ENCODE results near the gene RSPO4. TPM values are rescaled to one million over a fixed set of nuclear protein-coding genes. Genes with fewer than 3 reads are reported as not detected.

The RSPO4 gene
- total RNA-seq, 4 donors from 2014 or later = 0.06 to 2.5 (median 0.52) TPM

DNA sequence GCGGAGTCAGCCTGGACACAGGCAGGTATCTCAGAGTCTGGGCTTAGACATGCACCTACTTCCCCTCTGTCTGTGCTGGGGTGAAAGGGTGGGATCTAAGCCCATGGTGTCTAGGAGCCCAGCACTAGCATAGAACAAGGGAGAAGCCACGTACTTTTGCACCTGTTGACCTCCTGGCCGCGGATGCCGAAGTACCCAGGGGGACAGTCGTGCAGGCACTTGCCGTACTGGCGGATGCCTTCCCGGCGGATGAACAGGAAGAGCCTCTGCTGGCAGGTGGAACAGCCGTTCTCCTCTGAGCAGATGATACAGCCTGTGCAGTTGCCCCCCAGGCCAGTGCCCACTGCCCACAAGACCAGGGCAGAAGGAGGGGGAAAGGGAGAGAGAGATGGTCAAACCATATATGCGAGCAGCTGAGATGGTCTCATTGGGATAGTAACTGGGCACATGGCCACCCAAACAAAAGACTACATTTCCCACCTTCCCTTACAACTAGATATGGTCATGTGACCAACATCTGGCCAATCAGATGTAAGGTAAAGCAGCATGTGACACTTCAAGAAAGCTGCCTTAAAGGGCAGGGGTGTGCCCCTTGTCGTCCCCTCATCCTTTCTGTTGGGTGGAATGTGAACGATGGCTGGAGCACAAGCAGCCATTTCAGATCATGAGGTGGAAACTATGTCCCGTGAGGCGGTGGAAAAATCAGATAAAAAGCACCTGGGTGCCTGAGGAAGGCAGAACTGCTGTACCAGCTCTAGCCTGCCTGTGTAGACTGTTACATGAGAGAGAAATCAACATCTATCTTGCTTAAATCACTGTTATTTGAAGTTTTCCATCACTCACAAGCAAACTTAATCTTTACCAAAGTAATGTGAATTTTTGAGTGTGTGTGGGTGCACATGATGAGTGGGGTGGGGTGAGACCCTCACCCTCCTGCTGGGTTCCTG, 34.0 kb downstream of the RSPO4 start:
- 92% methylated on average over 16 of the region's 16 CpGs for WGBS
- no peak overlapping the region for H3K27ac ChIP-seq (replicated peaks in 1 of 4)
- no peaks in the 10 kb centered on the region for H3K4me1 ChIP-seq
- intact Hi-C loops (cut with DNase I) = no loop called here
- no peak overlapping the region for H3K4me3 ChIP-seq
- H3K27me3 ChIP-seq = peaks cover 0 to 24% (median 0%) of the 10 kb centered on the region in 4 donors
- no peak for TF ChIP-seq EP300 (IDR thresholded peaks at IDR 0.05)
- TF ChIP-seq POLR2A (IDR thresholded peaks at IDR 0.05; ENCODE audit: low read depth) = no peak
- TF ChIP-seq, protein P1, sequence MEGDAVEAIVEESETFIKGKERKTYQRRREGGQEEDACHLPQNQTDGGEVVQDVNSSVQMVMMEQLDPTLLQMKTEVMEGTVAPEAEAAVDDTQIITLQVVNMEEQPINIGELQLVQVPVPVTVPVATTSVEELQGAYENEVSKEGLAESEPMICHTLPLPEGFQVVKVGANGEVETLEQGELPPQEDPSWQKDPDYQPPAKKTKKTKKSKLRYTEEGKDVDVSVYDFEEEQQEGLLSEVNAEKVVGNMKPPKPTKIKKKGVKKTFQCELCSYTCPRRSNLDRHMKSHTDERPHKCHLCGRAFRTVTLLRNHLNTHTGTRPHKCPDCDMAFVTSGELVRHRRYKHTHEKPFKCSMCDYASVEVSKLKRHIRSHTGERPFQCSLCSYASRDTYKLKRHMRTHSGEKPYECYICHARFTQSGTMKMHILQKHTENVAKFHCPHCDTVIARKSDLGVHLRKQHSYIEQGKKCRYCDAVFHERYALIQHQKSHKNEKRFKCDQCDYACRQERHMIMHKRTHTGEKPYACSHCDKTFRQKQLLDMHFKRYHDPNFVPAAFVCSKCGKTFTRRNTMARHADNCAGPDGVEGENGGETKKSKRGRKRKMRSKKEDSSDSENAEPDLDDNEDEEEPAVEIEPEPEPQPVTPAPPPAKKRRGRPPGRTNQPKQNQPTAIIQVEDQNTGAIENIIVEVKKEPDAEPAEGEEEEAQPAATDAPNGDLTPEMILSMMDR (IDR thresholded peaks at IDR 0.05) = no peak
- TF ChIP-seq POLR2AphosphoS5 (IDR thresholded peaks at IDR 0.05) = no peak
- peaks cover 0 to 7% (median 2%) of the 10 kb centered on the region in 4 donors for H3K9me3 ChIP-seq
- no peak for DNase-seq (ENCODE audit: extremely low spot score)
- no peaks in the 10 kb centered on the region for H3K36me3 ChIP-seq

DNA sequence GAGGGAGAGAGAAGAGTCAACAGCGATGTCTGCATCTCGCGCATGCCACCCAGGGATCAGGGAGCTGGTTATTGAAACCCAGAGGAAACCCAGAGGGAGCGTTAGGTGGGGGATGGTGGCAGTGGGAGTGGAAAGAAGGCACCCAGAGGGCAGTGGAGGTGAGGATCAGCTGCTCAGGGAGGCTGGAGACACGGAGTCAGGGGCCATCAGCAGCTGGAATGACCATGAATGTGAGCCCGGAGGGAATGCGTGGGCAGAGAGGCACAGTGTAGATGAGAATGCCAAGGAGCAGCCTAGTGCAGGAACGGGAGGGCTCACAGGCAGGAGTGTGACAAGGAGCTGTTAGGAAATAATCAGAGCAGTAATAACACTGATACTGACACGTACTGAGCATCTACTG, 36.2 kb downstream of the RSPO4 start:
- H3K27ac ChIP-seq (replicated peaks in 1 of 4) = no peak overlapping the region
- H3K27me3 ChIP-seq = peaks cover 0 to 29% (median 0%) of the 10 kb centered on the region in 4 donors
- no peaks in the 10 kb centered on the region for H3K4me1 ChIP-seq
- WGBS = 65% methylated on average over 9 of the region's 9 CpGs
- no peaks in the 10 kb centered on the region for H3K36me3 ChIP-seq
- peaks cover 0 to 7% (median 2%) of the 10 kb centered on the region in 4 donors for H3K9me3 ChIP-seq
- DNase-seq (ENCODE audit: extremely low spot score) = no peak
- intact Hi-C loops (cut with DNase I) = no loop called here
- no peak overlapping the region for H3K4me3 ChIP-seq
- TF ChIP-seq, protein P1 (IDR thresholded peaks at IDR 0.05) = no peak
- TF ChIP-seq POLR2A (IDR thresholded peaks at IDR 0.05; ENCODE audit: low read depth) (no peak), POLR2AphosphoS5 (IDR thresholded peaks at IDR 0.05) (no peak), EP300 (IDR thresholded peaks at IDR 0.05) (no peak)

DNA sequence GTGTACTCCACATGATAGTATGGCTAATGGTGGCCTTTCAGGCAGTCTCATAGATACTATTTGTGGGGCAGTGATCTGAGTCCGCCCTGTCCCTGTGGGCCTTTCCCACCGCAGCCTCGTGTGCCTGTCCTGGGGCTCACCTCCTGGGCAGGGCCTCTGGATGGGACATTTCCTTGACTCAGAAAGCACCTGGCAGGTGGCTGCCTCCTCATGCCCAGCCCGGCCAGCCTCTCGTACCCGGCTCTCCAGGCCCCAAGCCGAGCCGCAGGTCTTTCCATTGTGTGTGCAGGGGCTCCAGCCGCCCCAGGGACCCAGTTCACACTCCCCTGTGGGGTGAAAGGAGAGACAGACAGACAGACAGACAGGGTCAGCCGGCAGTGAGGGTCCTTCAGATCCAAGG, 38.3 kb downstream of the RSPO4 start:
- H3K27ac ChIP-seq (replicated peaks in 1 of 4) = no peak overlapping the region
- WGBS = 85% methylated on average over 10 of the region's 10 CpGs
- peaks cover 0 to 7% (median 2%) of the 10 kb centered on the region in 4 donors for H3K9me3 ChIP-seq
- intact Hi-C loops (cut with DNase I) = no loop called here
- no peak overlapping the region for H3K4me3 ChIP-seq
- no peaks in the 10 kb centered on the region for H3K4me1 ChIP-seq
- DNase-seq (ENCODE audit: extremely low spot score) = no peak
- H3K27me3 ChIP-seq = peaks cover 0 to 49% (median 0%) of the 10 kb centered on the region in 4 donors
- H3K36me3 ChIP-seq = no peaks in the 10 kb centered on the region
- TF ChIP-seq POLR2A (IDR thresholded peaks at IDR 0.05; ENCODE audit: low read depth) (no peak), POLR2AphosphoS5 (IDR thresholded peaks at IDR 0.05) (no peak), EP300 (IDR thresholded peaks at IDR 0.05) (no peak)
- TF ChIP-seq, protein P1 (IDR thresholded peaks at IDR 0.05) = no peak

DNA sequence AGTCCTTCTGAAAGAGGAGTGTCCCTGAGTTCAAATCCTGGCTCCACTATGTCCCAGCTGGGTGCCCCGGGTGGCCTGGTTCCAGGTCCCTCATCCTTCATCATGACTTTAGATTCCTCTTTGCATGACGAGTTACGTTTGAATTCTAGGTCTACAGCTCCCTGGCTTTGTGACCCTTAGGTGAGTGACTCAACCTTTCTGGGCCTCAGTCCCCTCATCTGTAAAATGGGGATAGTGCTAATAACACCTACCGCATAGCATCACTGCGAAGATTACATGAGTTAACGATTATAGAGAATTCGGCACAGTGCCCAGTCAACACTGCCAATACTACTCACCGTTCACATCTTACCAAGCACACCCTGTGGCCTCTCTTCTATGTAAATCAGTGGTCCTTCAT, 39.4 kb downstream of the RSPO4 start:
- Histone ChIP-seq H3K36me3 (no peaks in the 10 kb centered on the region), H3K27ac (replicated peaks in 1 of 4) (no peak overlapping the region), H3K9me3 (no peaks in the 10 kb centered on the region), H3K4me1 (no peaks in the 10 kb centered on the region), H3K4me3 (no peak overlapping the region), H3K27me3 (peaks cover 0 to 49% (median 0%) of the 10 kb centered on the region in 4 donors)
- no peak for DNase-seq (ENCODE audit: extremely low spot score)
- TF ChIP-seq EP300 (IDR thresholded peaks at IDR 0.05) (no peak), POLR2A (IDR thresholded peaks at IDR 0.05; ENCODE audit: low read depth) (no peak), POLR2AphosphoS5 (IDR thresholded peaks at IDR 0.05) (no peak)
- TF ChIP-seq, protein P1 (IDR thresholded peaks at IDR 0.05) = no peak
- intact Hi-C loops (cut with DNase I) = no loop called here
- 83% methylated on average over 7 of the region's 8 CpGs for WGBS
